NB4 (cell line): ENCODE data around the gene RELL2.

Source experiments
- DNase-seq: peaks from one replicate; pipeline ENCODE4 v3.0.0; 2010; ENCODE audit warnings: low read depth
- H3K4me3 ChIP-seq: one replicate; pipeline ENCODE4 v1.5.1; 2011; ENCODE audit warnings: mild to moderate bottlenecking, low read depth, low read length, moderate library complexity
- MYC ChIP-seq: IDR thresholded peaks from 2 replicates; pipeline ENCODE4 v1.6.1; 2011; ENCODE audit warnings: low read depth, low read length
- POLR2A ChIP-seq: IDR thresholded peaks from 2 replicates; pipeline ENCODE4 v1.6.1; 2011; ENCODE audit warnings: mild to moderate bottlenecking; ENCODE audit not compliant: insufficient read length; ENCODE audit errors: extremely low read depth
- TF ChIP-seq, protein P1 (sequence below): IDR thresholded peaks from 2 replicates; pipeline ENCODE4 v1.6.1; 2011; ENCODE audit warnings: low read depth, low read length
- TF ChIP-seq, protein P2 (sequence below): IDR thresholded peaks from one replicate; pipeline ENCODE4 v1.5.1; 2012; ENCODE audit warnings: low read depth, low read length

RELL2 gene

DNA sequence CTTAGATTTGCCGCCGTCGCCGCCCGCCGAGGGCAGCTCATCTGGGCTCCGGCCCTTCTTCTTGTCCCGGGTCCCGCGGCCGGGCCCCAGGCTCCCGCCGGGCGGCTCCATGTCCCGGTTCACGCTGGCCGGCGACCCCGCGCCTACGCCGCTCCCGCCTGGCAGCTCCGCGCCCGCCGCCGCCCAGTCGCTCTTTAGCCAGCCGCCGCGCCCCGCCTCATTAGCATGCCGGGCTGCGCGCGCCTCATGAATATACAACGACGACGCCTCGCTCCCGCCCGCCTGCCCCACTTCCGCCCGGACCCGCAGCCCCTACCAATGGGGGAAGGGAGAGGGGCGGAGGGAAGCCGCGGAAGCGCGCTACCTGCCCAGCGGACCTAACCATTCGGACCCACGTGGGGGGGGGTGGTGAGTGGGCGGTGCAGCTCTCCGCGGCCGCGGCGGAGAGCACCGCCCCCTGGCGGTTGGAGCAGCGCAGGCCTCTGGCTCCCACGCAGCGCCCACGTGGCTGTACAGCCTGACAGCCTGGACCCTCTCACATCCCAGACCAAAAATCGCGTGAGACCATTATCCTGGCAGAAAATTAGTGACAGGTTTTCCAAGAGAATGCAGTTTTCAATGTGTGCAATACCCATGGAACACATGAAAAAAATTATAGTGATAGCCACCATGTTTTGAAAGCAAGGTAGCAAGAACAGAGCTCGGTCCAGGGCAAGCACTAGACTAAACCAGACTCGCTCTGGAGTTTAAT lies 17.8 kb upstream of the RELL2 start, which contains the start of gene DIAPH1:
Gene DIAPH1 (minus strand): TSS at position 197 of the 751 bp plus-strand sequence. CDS start 86 bp downstream, at position 111.
- peak; percentile 98 for DNase-seq
- TF ChIP-seq POLR2A: peak; percentile 80
- TF ChIP-seq, protein P1, sequence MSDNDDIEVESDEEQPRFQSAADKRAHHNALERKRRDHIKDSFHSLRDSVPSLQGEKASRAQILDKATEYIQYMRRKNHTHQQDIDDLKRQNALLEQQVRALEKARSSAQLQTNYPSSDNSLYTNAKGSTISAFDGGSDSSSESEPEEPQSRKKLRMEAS: peak; percentile 98
- peak; percentile 99 for TF ChIP-seq MYC
- TF ChIP-seq, protein P2, sequence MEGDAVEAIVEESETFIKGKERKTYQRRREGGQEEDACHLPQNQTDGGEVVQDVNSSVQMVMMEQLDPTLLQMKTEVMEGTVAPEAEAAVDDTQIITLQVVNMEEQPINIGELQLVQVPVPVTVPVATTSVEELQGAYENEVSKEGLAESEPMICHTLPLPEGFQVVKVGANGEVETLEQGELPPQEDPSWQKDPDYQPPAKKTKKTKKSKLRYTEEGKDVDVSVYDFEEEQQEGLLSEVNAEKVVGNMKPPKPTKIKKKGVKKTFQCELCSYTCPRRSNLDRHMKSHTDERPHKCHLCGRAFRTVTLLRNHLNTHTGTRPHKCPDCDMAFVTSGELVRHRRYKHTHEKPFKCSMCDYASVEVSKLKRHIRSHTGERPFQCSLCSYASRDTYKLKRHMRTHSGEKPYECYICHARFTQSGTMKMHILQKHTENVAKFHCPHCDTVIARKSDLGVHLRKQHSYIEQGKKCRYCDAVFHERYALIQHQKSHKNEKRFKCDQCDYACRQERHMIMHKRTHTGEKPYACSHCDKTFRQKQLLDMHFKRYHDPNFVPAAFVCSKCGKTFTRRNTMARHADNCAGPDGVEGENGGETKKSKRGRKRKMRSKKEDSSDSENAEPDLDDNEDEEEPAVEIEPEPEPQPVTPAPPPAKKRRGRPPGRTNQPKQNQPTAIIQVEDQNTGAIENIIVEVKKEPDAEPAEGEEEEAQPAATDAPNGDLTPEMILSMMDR: peak; percentile 76
- peak within 1 kb of the TSS; percentile 96 for H3K4me3 ChIP-seq

DNA sequence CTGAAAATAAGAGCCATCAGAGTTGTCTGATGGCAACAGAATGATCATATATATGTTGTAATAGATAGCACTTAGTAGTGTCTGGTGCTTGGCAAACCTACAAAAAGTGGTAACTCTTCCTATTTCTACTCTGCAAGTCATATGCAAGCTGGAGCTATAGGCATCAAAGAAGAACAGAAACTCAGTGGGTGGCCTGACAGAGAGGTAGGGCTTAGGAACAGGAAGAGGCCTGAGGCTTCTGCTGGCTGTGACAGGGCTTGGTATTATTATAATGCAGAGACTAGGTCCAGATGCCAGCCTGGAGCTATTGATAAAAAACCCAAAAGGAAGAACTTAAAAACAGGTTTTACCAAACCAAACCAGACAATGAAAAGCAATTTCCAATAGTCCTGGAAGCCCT lies 13.6 kb upstream of the RELL2 start:
- TF ChIP-seq, protein P1: no peak
- TF ChIP-seq, protein P2: no peak
- no peak for TF ChIP-seq POLR2A
- H3K4me3 ChIP-seq: no peak overlapping the region
- peak; percentile 53 for DNase-seq

DNA sequence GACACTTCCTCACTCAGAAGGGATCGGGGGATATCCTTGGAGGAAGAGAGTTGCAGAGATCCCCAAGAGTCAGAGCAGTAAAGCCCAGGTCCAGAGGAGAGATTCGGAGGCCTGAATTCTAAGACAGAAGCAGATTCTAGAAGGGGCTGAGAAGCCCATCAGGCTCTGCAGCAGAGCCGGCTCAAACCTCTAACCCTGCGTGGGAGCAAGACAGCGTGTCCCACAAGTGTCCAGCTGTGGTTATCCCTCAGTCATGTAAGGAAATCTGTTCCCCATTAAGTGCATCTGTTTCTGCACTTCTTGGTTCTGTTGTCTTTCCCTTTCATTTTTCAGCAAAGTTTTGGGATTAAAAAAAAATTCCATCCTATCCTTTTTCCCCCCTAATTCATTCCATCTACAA lies 13.2 kb upstream of the RELL2 start:
- H3K4me3 ChIP-seq: no peak overlapping the region
- DNase-seq: no peak
- TF ChIP-seq, protein P1: no peak
- TF ChIP-seq POLR2A: no peak
- TF ChIP-seq MYC: no peak
- TF ChIP-seq, protein P2: no peak

DNA sequence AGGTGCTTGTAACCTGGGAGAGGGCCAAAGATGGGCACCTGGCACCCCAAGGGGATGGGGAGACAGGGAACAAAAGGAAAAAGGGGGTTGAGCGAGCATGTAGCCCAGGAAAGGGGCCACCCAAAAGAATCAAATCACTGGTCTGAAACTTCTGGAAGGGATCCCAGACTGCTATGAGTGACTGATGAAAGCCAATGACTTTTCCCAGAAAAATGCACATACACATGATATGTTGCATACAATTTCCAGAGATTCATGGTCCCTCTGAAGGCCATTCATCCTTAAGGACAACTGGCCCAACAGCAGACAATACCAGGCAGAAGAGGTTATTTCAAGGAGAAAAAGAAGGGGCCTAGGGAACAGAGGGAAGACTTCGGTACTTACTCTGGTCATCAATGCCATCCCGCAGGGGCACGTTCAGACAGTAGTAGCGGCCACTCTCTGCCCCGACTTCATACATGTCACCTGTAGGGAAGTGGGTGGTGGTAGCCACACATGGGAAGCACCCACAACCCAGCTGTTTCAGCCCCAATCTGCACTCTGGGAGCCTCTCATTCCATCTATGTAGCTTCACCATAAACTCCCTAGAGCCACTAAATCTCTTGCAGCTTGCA lies 8.5 kb upstream of the RELL2 start:
- no peak overlapping the region for H3K4me3 ChIP-seq
- DNase-seq: no peak
- TF ChIP-seq MYC (no peak), POLR2A (no peak)
- TF ChIP-seq, protein P2: no peak
- TF ChIP-seq, protein P1: no peak

DNA sequence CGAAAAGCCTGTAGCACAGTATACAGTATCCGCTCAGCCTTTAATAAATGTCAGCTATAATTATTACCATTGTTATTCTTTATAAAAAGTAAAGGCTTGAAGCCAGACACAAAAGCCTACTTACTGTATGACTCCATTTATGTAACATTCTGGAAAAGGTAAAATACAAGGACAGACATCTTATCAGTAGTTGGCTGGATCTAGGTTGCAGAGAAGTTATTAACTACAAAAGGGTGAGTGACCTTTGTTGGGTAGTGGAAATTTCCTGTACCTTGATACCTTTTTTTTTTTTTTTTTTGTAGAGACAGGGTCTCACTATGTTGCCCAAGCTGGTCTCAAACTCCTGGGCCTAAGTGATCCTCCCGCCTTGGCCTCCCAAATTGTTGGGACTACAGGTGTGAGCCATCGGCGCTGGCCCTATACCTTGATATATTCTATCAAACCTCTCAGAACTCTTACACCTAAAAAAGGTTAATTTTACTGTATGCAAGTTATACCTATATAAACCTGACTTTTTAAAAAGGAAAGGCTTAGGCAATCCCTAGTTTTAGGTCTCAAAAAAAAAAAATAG lies 6.1 kb upstream of the RELL2 start:
- TF ChIP-seq, protein P2: no peak
- no peak for TF ChIP-seq MYC
- TF ChIP-seq POLR2A: no peak
- TF ChIP-seq, protein P1: no peak
- no peak for DNase-seq
- H3K4me3 ChIP-seq: no peak overlapping the region
